GM12878 (cell line): ENCODE results near the gene NRXN3. TPM values are rescaled to one million over a fixed set of nuclear protein-coding genes. Genes with fewer than 3 reads are reported as not detected.

Experiments
- ATAC-seq: fragments of 200-7000 bp; cut with Tn5 transposase; 3 replicates; pipeline ENCODE4 v1.9.1; 2020; ENCODE audit warnings: mild to moderate bottlenecking, moderate library complexity
- BruUV-seq: library from RNA; stranded (reverse); fragments of 400-500 nt; replicated peaks from 2 replicates; lab custom pipeline; 2021; lab: Mats Ljungman, UMichigan
- CTCF ChIA-PET: fragments of 300-600 bp; sonication (Branson Sonifier 250); formaldehyde crosslinking; extraction: SDS; loops from one replicate; lab custom pipeline; 2021; ENCODE audit warnings: inconsistent platforms; lab: Yijun Ruan, JAX
- POLR2A ChIA-PET: fragments of 350-600 bp; formaldehyde crosslinking; extraction: SDS; loops from one replicate; lab custom pipeline; 2021; ENCODE audit warnings: inconsistent platforms; lab: Charles Lee
- RAD21 ChIA-PET: fragments of 300-600 bp; sonication (Branson Sonifier 250); formaldehyde crosslinking; loops from one replicate; lab custom pipeline; 2023; ENCODE audit warnings: antibody characterized with exemption; ENCODE audit not compliant: unreplicated experiment; lab: Charles Lee
- SMC1A ChIA-PET: fragments of 300-600 bp; sonication (Branson Sonifier 250); formaldehyde crosslinking; loops from one replicate; lab custom pipeline; 2023; ENCODE audit not compliant: unreplicated experiment, uncharacterized antibody; lab: Charles Lee
- DNase-seq: peaks from one replicate; pipeline ENCODE4 v3.0.0-alpha.2; 2011; ENCODE audit warnings: low read depth, low spot score
- FAIRE-seq: peaks from 3 replicates; lab custom pipeline; 2011; peaks lifted over from hg19 to GRCh38; lab: Jason Lieb, UNC
- H2AFZ ChIP-seq: 2 replicates; pipeline ENCODE4 v1.6.0; 2011; ENCODE audit warnings: low read depth, low read length, control low read depth; ENCODE audit not compliant: control insufficient read depth
- H3K27ac ChIP-seq: 2 replicates; pipeline ENCODE4 v1.5.1; 2011; ENCODE audit warnings: control low read depth; ENCODE audit not compliant: control insufficient read depth, insufficient read depth
- H3K27me3 ChIP-seq, 2 experiments: replicated peaks in 1 of 2; 2 replicates each; pipeline versions ENCODE4 v1.6.0 to v1.6.1; 2011; ENCODE audit warnings: low read length in 1 of 2; ENCODE audit not compliant: control insufficient read depth in 2 of 2, insufficient read depth in 2 of 2
- H3K36me3 ChIP-seq, 2 experiments: 2 replicates each; pipeline ENCODE4 v1.5.1; 2011; ENCODE audit warnings: low read length in 1 of 2; ENCODE audit not compliant: control insufficient read depth in 2 of 2, insufficient read depth in 2 of 2
- H3K4me1 ChIP-seq: 2 replicates; pipeline ENCODE4 v1.6.1; 2011; ENCODE audit warnings: mild to moderate bottlenecking, low read length, moderate library complexity, mixed read lengths; ENCODE audit not compliant: control insufficient read depth, insufficient read depth
- H3K4me2 ChIP-seq: 2 replicates; pipeline ENCODE4 v1.6.0; 2011; ENCODE audit warnings: control low read depth; ENCODE audit not compliant: control insufficient read depth, insufficient read depth
- H3K4me3 ChIP-seq: fragments of 200-600 bp; sonication (generic); 2 replicates; pipeline ENCODE4 v1.5.1; 2016
- H3K79me2 ChIP-seq: 2 replicates; pipeline ENCODE4 v1.6.0; 2011; ENCODE audit warnings: low read length; ENCODE audit not compliant: control insufficient read depth, insufficient read depth
- H3K9ac ChIP-seq: 2 replicates; pipeline ENCODE4 v1.8.0; 2011; ENCODE audit warnings: low read length, control low read depth, mixed read lengths; ENCODE audit not compliant: control insufficient read depth, insufficient read depth
- H3K9me3 ChIP-seq: replicated peaks from 3 replicates; pipeline ENCODE4 v1.5.1; 2011; ENCODE audit warnings: mild to moderate bottlenecking, low read length; ENCODE audit not compliant: control insufficient read depth, insufficient read depth
- H4K20me1 ChIP-seq: 2 replicates; pipeline ENCODE4 v1.6.0; 2011; ENCODE audit not compliant: control insufficient read depth, insufficient read depth
- BCL3 ChIP-seq: IDR thresholded peaks from 2 replicates; pipeline ENCODE4 v1.6.1; 2011; ENCODE audit warnings: borderline replicate concordance, low read depth, mild to moderate bottlenecking, moderate library complexity, low read length; ENCODE audit not compliant: insufficient read depth, poor library complexity, severe bottlenecking
- CTCF ChIP-seq, 3 experiments: IDR thresholded peaks in 2 of 3; conservative IDR thresholded peaks in 1 of 3; 2 replicates each; pipeline ENCODE4 v1.5.1; 2011; ENCODE audit warnings: low read depth in 3 of 3, low read length in 3 of 3, mild to moderate bottlenecking in 3 of 3, control low read depth in 2 of 3, moderate library complexity in 2 of 3, inconsistent platforms in 1 of 3, mixed read lengths in 1 of 3; ENCODE audit not compliant: control insufficient read depth in 2 of 3, insufficient read depth in 1 of 3; ENCODE audit errors: extremely low read depth in 1 of 3
- E2F4 ChIP-seq: IDR thresholded peaks from 2 replicates; pipeline ENCODE4 v1.6.1; 2012; ENCODE audit warnings: low read depth, low read length, improper control_type of control experiment
- FOXM1 ChIP-seq: IDR thresholded peaks from 2 replicates; pipeline ENCODE4 v1.6.1; 2012; ENCODE audit warnings: low read depth, mild to moderate bottlenecking, inconsistent platforms, low read length, moderate library complexity
- KAT2A ChIP-seq: conservative IDR thresholded peaks from 2 replicates; pipeline ENCODE4 v1.6.1; 2011; ENCODE audit warnings: low read depth, low read length; ENCODE audit not compliant: control insufficient read depth
- NFIC ChIP-seq: IDR thresholded peaks from 2 replicates; pipeline ENCODE4 v1.6.1; 2012; ENCODE audit warnings: low read depth, mild to moderate bottlenecking, inconsistent platforms, low read length, moderate library complexity
- ZNF217 ChIP-seq: fragments of 450-650 bp; IDR thresholded peaks from 2 replicates; pipeline ENCODE4 v1.6.1; 2017; ENCODE audit warnings: antibody characterized with exemption, mild to moderate bottlenecking
- ZSCAN29 ChIP-seq: fragments of 450-650 bp; IDR thresholded peaks from 2 replicates; pipeline ENCODE4 v1.6.1; 2017; ENCODE audit warnings: mild to moderate bottlenecking, moderate library complexity
- WGBS: methylation state at CpG from one replicate; pipeline ENCODE4 v1.1.6; 2016; ENCODE audit warnings: low lambda C conversion rate; ENCODE audit not compliant: insufficient replicate concordance, insufficient coverage; ENCODE audit errors: missing lambda C conversion rate; 5-methylcytosine and 5-hydroxymethylcytosine counted together
- in situ Hi-C: fragments of 300-500 bp; cut with MboI; formaldehyde crosslinking; loops from 9 replicates; pipeline ENCODE4 v1.14.3; 2018; ENCODE audit warnings: mixed read lengths
- intact Hi-C: fragments of 100-400 bp; cut with micrococcal nuclease; formaldehyde crosslinking; loops from one replicate; pipeline ENCODE4 v1.14.2; 2022; ENCODE audit not compliant: unreplicated experiment
- polyA plus RNA-seq, 11 experiments: library from polyadenylated mRNA; depleted of rRNA in 4 of 11; unstranded in 6 of 11; stranded (reverse) in 5 of 11; fragments of >200 nt; fragmentation: Nextera tagmentation in 4 of 11; fragmentation: Illumina TruSeq in 1 of 11; extraction: Ambion mirVana in 4 of 11; extraction: Trizol in 1 of 11; gene quantifications; 1 replicate in 1 of 11; 2 replicates in 10 of 11; pipeline versions ENCODE4 v1.2.1 to v1.2.3, GENCODE V29; 2011 to 2016; ENCODE audit warnings: inconsistent platforms in 2 of 11, missing spikeins in 2 of 11, low read depth in 1 of 11
- total RNA-seq, 4 experiments: library from RNA; depleted of rRNA in 3 of 4; stranded (reverse); fragments of >200 nt in 3 of 4; fragmentation: Illumina TruSeq in 1 of 4; extraction: Trizol in 1 of 4; gene quantifications; 2 replicates each; pipeline versions ENCODE4 v1.2.1 to v1.2.3, GENCODE V29; 2013 to 2021

Gene NRXN3
- total and polyA plus RNA-seq, 10 of the 15 experiments (the other 5 are each of a cell fraction or from before 2014, with no cell fraction given) = 0.52 to 3.3 (median 1.4) TPM

- TF ChIP-seq BCL3 (no peak), KAT2A (no peak), ZSCAN29 (no peak), E2F4 (no peak), FOXM1 (no peak), CTCF (IDR thresholded peaks at IDR 0.05 in 2 of 3, conservative IDR thresholded peaks at IDR 0.05 in 1 of 3; ENCODE audit: control insufficient read depth in 2 of 3, extremely low read depth in 1 of 3, insufficient read depth in 1 of 3, low read depth in 3 of 3, low read length in 3 of 3) (no peak), NFIC (no peak), ZNF217 (no peak)
- Histone ChIP-seq H3K79me2 (no peaks in the 10 kb centered on the region), H3K9me3 (no peaks in the 10 kb centered on the region), H4K20me1 (no peaks in the 10 kb centered on the region), H3K36me3 (no peaks in the 10 kb centered on the region), H3K9ac (no peak overlapping the region), H3K4me2 (no peak overlapping the region), H2AFZ (no peak overlapping the region), H3K27me3 (no peaks in the 10 kb centered on the region), H3K4me1 (no peaks in the 10 kb centered on the region), H3K27ac (no peak overlapping the region), H3K4me3 (no peak overlapping the region)
- POLR2A ChIA-PET = no interaction called here
- intact Hi-C loops = no loop called here
- in situ Hi-C loops = no loop called here
- SMC1A ChIA-PET = no interaction called here
- no TSS peak for BruUV-seq
- FAIRE-seq = no peak
- no peak for ATAC-seq
- RAD21 ChIA-PET = no interaction called here
- CTCF ChIA-PET = no interaction called here
- no peak for DNase-seq
- WGBS = 67% methylated on average over 1 of the region's 1 CpG
Measured at GRCh38 chr14:78872837-78873236, 702.7 kb downstream of the NRXN3 start.
